Trophoblast cell (in vitro differentiated cells and primary cell): Measurements from ENCODE around the gene CEACAM6.

Experiments
- DNase-seq, 2 donors: peaks; one replicate each; pipeline ENCODE4 v3.0.0-alpha.2; 2016
- H2AFZ ChIP-seq: 2 replicates; pipeline ENCODE4 v1.6.1; 2013; ENCODE audit warnings: low read length, moderate library complexity, mild to moderate bottlenecking; ENCODE audit not compliant: insufficient read depth, poor library complexity
- H2AK5ac ChIP-seq: 2 replicates; pipeline ENCODE4 v1.6.1; 2013; ENCODE audit warnings: mild to moderate bottlenecking, low read length
- H2BK120ac ChIP-seq: 2 replicates; pipeline ENCODE4 v1.6.1; 2013; ENCODE audit warnings: low read length, mild to moderate bottlenecking, moderate library complexity; ENCODE audit not compliant: insufficient read depth, poor library complexity
- H2BK12ac ChIP-seq: 2 replicates; pipeline ENCODE4 v1.6.1; 2013; ENCODE audit warnings: mild to moderate bottlenecking, low read length, moderate library complexity
- H2BK5ac ChIP-seq: 2 replicates; pipeline ENCODE4 v1.6.1; 2013; ENCODE audit warnings: low read length, low read depth, moderate library complexity, mild to moderate bottlenecking; ENCODE audit not compliant: poor library complexity
- H3K14ac ChIP-seq: 2 replicates; pipeline ENCODE4 v1.6.1; 2013; ENCODE audit warnings: mild to moderate bottlenecking, low read length
- H3K18ac ChIP-seq: 2 replicates; pipeline ENCODE4 v1.6.1; 2013; ENCODE audit warnings: mild to moderate bottlenecking, low read length
- H3K23ac ChIP-seq: 2 replicates; pipeline ENCODE4 v1.6.1; 2013; ENCODE audit warnings: low read length
- H3K27ac ChIP-seq: 2 replicates; pipeline ENCODE4 v1.5.1; 2013; ENCODE audit warnings: low read depth, mild to moderate bottlenecking, inconsistent platforms, low read length, moderate library complexity
- H3K27me3 ChIP-seq: 2 replicates; pipeline ENCODE4 v1.6.1; 2013; ENCODE audit warnings: inconsistent platforms, mild to moderate bottlenecking, low read length, moderate library complexity; ENCODE audit not compliant: insufficient read depth
- H3K36me3 ChIP-seq, 2 experiments: 1 replicate in 1 of 2; 2 replicates in 1 of 2; pipeline ENCODE4 v1.6.1; 2013; ENCODE audit warnings: low read length in 2 of 2, mild to moderate bottlenecking in 2 of 2, moderate library complexity in 1 of 2; ENCODE audit not compliant: insufficient read depth in 2 of 2, control insufficient read depth in 1 of 2
- H3K4ac ChIP-seq: 2 replicates; pipeline ENCODE4 v1.6.1; 2013; ENCODE audit warnings: low read depth, mild to moderate bottlenecking, low read length, moderate library complexity
- H3K4me1 ChIP-seq, 2 experiments: 1 replicate in 1 of 2; 2 replicates in 1 of 2; pipeline ENCODE4 v1.6.1; 2013; ENCODE audit warnings: low read length in 2 of 2, mild to moderate bottlenecking in 2 of 2, moderate library complexity in 1 of 2; ENCODE audit not compliant: insufficient read depth in 2 of 2, control insufficient read depth in 1 of 2
- H3K4me2 ChIP-seq: 2 replicates; pipeline ENCODE4 v1.6.1; 2013; ENCODE audit warnings: inconsistent platforms, mild to moderate bottlenecking, low read length, moderate library complexity
- H3K4me3 ChIP-seq: 2 replicates; pipeline ENCODE4 v1.5.1; 2013; ENCODE audit warnings: mild to moderate bottlenecking, low read depth, low read length, inconsistent platforms
- H3K79me1 ChIP-seq: one replicate; pipeline ENCODE4 v1.6.1; 2013; ENCODE audit warnings: low read length
- H3K79me2 ChIP-seq: 2 replicates; pipeline ENCODE4 v1.6.1; 2013; ENCODE audit warnings: low read length, mild to moderate bottlenecking; ENCODE audit not compliant: control insufficient read depth, insufficient read depth, poor library complexity
- H3K9ac ChIP-seq: 2 replicates; pipeline ENCODE4 v1.6.1; 2013; ENCODE audit warnings: mild to moderate bottlenecking, low read length
- H3K9me3 ChIP-seq: 2 replicates; pipeline ENCODE4 v1.6.1; 2013; ENCODE audit warnings: low read depth, mild to moderate bottlenecking, control low read depth, inconsistent platforms, low read length; ENCODE audit not compliant: insufficient read depth
- H4K12ac ChIP-seq: 2 replicates; pipeline ENCODE4 v1.6.1; 2013; ENCODE audit warnings: low read depth, mild to moderate bottlenecking, low read length, moderate library complexity
- H4K8ac ChIP-seq: 2 replicates; pipeline ENCODE4 v1.6.1; 2013; ENCODE audit warnings: low read depth, mild to moderate bottlenecking, low read length, moderate library complexity
- H4K91ac ChIP-seq: one replicate; pipeline ENCODE4 v1.6.1; 2013; ENCODE audit warnings: low read depth, mild to moderate bottlenecking, low read length, moderate library complexity
- WGBS: extraction: QIAGEN DNeasy Blood & Tissue Kit; methylation state at CpG from one replicate; pipeline ENCODE4 v1.1.7; 2013; ENCODE audit warnings: missing lambda C conversion rate; ENCODE audit not compliant: insufficient read length, insufficient coverage; ENCODE audit errors: extremely low coverage; 5-methylcytosine and 5-hydroxymethylcytosine counted together

Gene CEACAM6

DNA sequence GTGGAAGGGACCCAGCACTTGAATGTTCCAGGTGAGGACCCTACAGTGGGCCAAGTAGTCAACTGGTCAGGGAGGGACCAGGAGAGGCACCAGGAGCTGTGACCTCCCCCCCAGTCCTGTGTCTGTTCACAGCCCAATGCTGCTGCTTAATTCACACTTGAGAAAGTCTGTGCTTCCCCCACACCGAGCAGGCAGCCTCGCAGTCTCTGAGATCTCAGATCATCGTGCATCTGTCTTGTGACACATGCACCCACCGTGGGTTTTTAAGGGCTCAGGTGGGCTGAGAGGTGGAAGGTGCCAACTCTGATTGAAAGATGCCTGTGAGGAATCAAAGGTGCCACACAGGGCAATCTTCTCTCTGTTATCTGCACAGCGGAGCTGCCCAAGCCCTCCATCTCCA, 40.7 kb upstream of the CEACAM6 start:
- H3K4ac ChIP-seq: no peak overlapping the region
- H2BK120ac ChIP-seq: no peak overlapping the region
- no peak overlapping the region for H2AFZ ChIP-seq
- no peak overlapping the region for H2BK5ac ChIP-seq
- no peak overlapping the region for H3K9ac ChIP-seq
- no peaks in the 10 kb centered on the region for H3K27me3 ChIP-seq
- H3K23ac ChIP-seq: no peak overlapping the region
- H4K91ac ChIP-seq: no peak overlapping the region
- WGBS: no CpG with 5 or more reads among the region's 5 CpGs
- no peaks in the 10 kb centered on the region for H3K79me1 ChIP-seq
- no peak overlapping the region for H3K27ac ChIP-seq
- no peak overlapping the region for H4K8ac ChIP-seq
- H3K4me3 ChIP-seq: no peak overlapping the region
- H2BK12ac ChIP-seq: no peak overlapping the region
- no peaks in the 10 kb centered on the region for H3K79me2 ChIP-seq
- H2AK5ac ChIP-seq: no peak overlapping the region
- no peaks in the 10 kb centered on the region for H3K36me3 ChIP-seq
- no peak overlapping the region for H3K14ac ChIP-seq
- no peaks in the 10 kb centered on the region for H3K4me1 ChIP-seq
- DNase-seq: no peak
- H4K12ac ChIP-seq: no peak overlapping the region
- no peak overlapping the region for H3K4me2 ChIP-seq
- peaks cover 61% of the 10 kb centered on the region for H3K9me3 ChIP-seq
- no peak overlapping the region for H3K18ac ChIP-seq

DNA sequence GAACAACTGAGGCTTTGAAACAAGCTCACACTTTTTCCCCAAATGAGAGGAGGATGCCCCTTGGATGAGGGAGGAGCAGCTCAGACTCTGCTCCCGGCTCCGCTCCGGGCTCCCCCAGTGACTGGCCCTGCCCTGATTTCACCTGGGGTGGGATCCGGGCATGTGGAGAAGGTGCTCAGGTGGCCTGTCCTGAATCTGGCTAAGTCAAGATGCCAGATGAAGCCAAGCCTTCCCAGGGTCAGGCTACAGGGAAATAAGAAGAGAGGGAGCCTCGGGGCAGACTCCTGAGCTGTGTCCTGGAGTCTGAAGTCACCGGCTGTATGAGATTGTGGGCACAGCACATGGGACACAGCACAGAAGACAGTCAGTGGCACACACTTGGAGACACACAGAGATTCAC, 36.6 kb upstream of the CEACAM6 start:
- Histone ChIP-seq H3K79me1 (no peaks in the 10 kb centered on the region), H3K9ac (no peak overlapping the region), H2AFZ (no peak overlapping the region), H3K4me1 (no peaks in the 10 kb centered on the region), H3K9me3 (peaks cover 54% of the 10 kb centered on the region), H3K4me2 (no peak overlapping the region), H4K8ac (no peak overlapping the region), H3K4ac (no peak overlapping the region), H3K14ac (no peak overlapping the region), H3K4me3 (no peak overlapping the region), H3K36me3 (no peaks in the 10 kb centered on the region), H2AK5ac (no peak overlapping the region), H4K12ac (no peak overlapping the region), H3K79me2 (no peaks in the 10 kb centered on the region), H2BK120ac (no peak overlapping the region), H4K91ac (no peak overlapping the region), H3K27ac (no peak overlapping the region), H2BK12ac (no peak overlapping the region), H3K18ac (no peak overlapping the region), H3K27me3 (no peaks in the 10 kb centered on the region), H3K23ac (no peak overlapping the region), H2BK5ac (no peak overlapping the region)
- WGBS: no CpG with 5 or more reads among the region's 6 CpGs
- no peak for DNase-seq

DNA sequence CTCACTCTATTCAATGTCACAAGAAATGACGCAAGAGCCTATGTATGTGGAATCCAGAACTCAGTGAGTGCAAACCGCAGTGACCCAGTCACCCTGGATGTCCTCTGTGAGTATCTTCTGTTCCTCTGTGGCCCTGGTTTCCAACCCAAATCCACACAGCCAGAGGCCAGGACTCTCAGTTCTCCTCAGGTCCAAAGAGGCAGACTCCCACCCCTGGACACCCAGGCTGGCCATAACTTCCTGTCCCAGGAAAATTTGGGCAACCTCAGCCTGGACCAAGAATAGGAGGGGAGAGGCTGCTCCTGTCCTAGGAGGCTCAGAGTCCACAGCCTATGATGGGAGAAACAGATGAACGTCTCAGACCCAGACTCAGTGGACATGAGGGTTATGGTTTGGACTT, 35.2 kb upstream of the CEACAM6 start:
- DNase-seq: no peak

DNA sequence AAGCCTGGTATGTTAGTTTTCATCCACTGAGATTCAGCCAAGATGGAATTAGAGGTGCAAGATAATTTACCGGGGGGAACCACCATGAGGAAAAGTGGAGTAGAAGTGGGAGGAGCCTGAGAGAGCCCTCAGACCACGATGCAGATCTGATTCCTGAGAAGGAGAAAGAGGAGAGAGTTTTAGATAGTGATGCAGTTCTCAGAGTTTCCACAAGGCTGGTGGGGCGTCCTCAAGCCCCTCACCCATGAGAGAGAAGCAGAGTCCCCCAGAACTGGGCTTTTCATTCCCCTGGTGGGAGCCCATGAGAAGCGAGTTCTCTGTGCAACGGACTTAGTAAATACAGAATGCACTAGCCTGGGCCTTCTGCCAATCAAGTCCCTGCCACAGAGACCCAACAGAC, 28.8 kb upstream of the CEACAM6 start:
- Histone ChIP-seq H3K79me1 (no peaks in the 10 kb centered on the region), H3K4me3 (no peak overlapping the region), H2BK12ac (no peak overlapping the region), H3K36me3 (no peaks in the 10 kb centered on the region), H3K4me1 (no peaks in the 10 kb centered on the region), H2BK5ac (no peak overlapping the region), H3K27me3 (no peaks in the 10 kb centered on the region), H4K12ac (no peak overlapping the region), H2BK120ac (no peak overlapping the region), H3K23ac (no peak overlapping the region), H4K8ac (no peak overlapping the region), H3K4ac (no peak overlapping the region), H3K14ac (no peak overlapping the region), H3K9ac (no peak overlapping the region), H2AFZ (no peak overlapping the region), H3K18ac (no peak overlapping the region), H3K4me2 (no peak overlapping the region), H2AK5ac (no peak overlapping the region), H4K91ac (no peak overlapping the region), H3K79me2 (no peaks in the 10 kb centered on the region), H3K9me3 (peaks cover 4% of the 10 kb centered on the region), H3K27ac (no peak overlapping the region)
- WGBS: no CpG with 5 or more reads among the region's 5 CpGs
- no peak for DNase-seq

More for the DNA sequence above, 35.2 kb upstream of the CEACAM6 start:
- no peaks in the 10 kb centered on the region for H3K27me3 ChIP-seq
- no peak overlapping the region for H2AFZ ChIP-seq
- H3K27ac ChIP-seq: no peak overlapping the region
- H3K79me1 ChIP-seq: no peaks in the 10 kb centered on the region
- H3K79me2 ChIP-seq: no peaks in the 10 kb centered on the region
- peaks cover 48% of the 10 kb centered on the region for H3K9me3 ChIP-seq
- no peak overlapping the region for H3K9ac ChIP-seq
- no peak overlapping the region for H3K4me2 ChIP-seq
- no peaks in the 10 kb centered on the region for H3K4me1 ChIP-seq
- H3K4me3 ChIP-seq: no peak overlapping the region
- H2AK5ac ChIP-seq: no peak overlapping the region
- no peak overlapping the region for H2BK12ac ChIP-seq
- no peak overlapping the region for H4K12ac ChIP-seq
- no peak overlapping the region for H3K14ac ChIP-seq
- no peak overlapping the region for H3K4ac ChIP-seq
- H4K91ac ChIP-seq: no peak overlapping the region
- no peak overlapping the region for H2BK120ac ChIP-seq
- no peak overlapping the region for H3K18ac ChIP-seq
- no CpG with 5 or more reads among the region's 3 CpGs for WGBS
- H2BK5ac ChIP-seq: no peak overlapping the region
- H3K23ac ChIP-seq: no peak overlapping the region
- H3K36me3 ChIP-seq: no peaks in the 10 kb centered on the region
- no peak overlapping the region for H4K8ac ChIP-seq
